Astrocyte (in vitro differentiated cells and primary cell): Measurements from ENCODE around the gene UGT1A4. TPM values are rescaled to one million over a fixed set of nuclear protein-coding genes. Genes with fewer than 3 reads are reported as not detected.

Experiments
- DNase-seq: peaks from one replicate; pipeline ENCODE4 v3.0.0-alpha.2; 2010; ENCODE audit warnings: low read depth
- FAIRE-seq: peaks from 2 replicates; lab custom pipeline; 2011; peaks lifted over from hg19 to GRCh38; lab: Jason Lieb, UNC
- H2AFZ ChIP-seq: 2 replicates; pipeline ENCODE4 v1.6.0; 2012; ENCODE audit warnings: low read depth, low read length, inconsistent platforms
- H3K27ac ChIP-seq: 2 replicates; pipeline ENCODE4 v1.5.1; 2011; ENCODE audit warnings: low read depth, low read length, inconsistent platforms
- H3K27me3 ChIP-seq: 2 replicates; pipeline ENCODE4 v1.6.0; 2011; ENCODE audit warnings: low read length, inconsistent platforms; ENCODE audit not compliant: insufficient read depth
- H3K36me3 ChIP-seq: 2 replicates; pipeline ENCODE4 v1.5.1; 2011; ENCODE audit warnings: low read length, inconsistent platforms; ENCODE audit not compliant: insufficient read depth
- H3K4me1 ChIP-seq: 2 replicates; pipeline ENCODE4 v1.5.1; 2011; ENCODE audit warnings: low read length, inconsistent platforms; ENCODE audit not compliant: insufficient read depth
- H3K4me2 ChIP-seq: 2 replicates; pipeline ENCODE4 v1.6.0; 2012; ENCODE audit warnings: low read length, inconsistent platforms
- H3K4me3 ChIP-seq: 2 replicates; pipeline ENCODE4 v1.5.1; 2011; ENCODE audit warnings: low read depth, mild to moderate bottlenecking, low read length, inconsistent platforms; ENCODE audit not compliant: insufficient read depth
- H3K79me2 ChIP-seq: 2 replicates; pipeline ENCODE4 v1.6.0; 2012; ENCODE audit warnings: mild to moderate bottlenecking, low read length, inconsistent platforms; ENCODE audit not compliant: insufficient read depth
- H3K9ac ChIP-seq: 2 replicates; pipeline ENCODE4 v1.6.0; 2012; ENCODE audit warnings: mild to moderate bottlenecking, low read length, inconsistent platforms
- H3K9me3 ChIP-seq: 2 replicates; pipeline ENCODE4 v1.5.1; 2012; ENCODE audit warnings: low read depth, mild to moderate bottlenecking, low read length, inconsistent platforms; ENCODE audit not compliant: insufficient read depth
- H4K20me1 ChIP-seq: 2 replicates; pipeline ENCODE4 v1.6.0; 2012; ENCODE audit warnings: low read length, inconsistent platforms; ENCODE audit not compliant: insufficient read depth
- H3K27ac Mint-ChIP-seq: one replicate; pipeline ENCODE4 v1.8.0; 2021; ENCODE audit warnings: mild to moderate bottlenecking, mixed read lengths; ENCODE audit not compliant: unreplicated experiment
- H3K27me3 Mint-ChIP-seq: one replicate; pipeline ENCODE4 v1.8.0; 2021; ENCODE audit warnings: low read depth, mixed read lengths; ENCODE audit not compliant: unreplicated experiment
- H3K36me3 Mint-ChIP-seq: one replicate; pipeline ENCODE4 v1.8.0; 2021; ENCODE audit warnings: low read depth, mixed read lengths; ENCODE audit not compliant: unreplicated experiment
- H3K4me1 Mint-ChIP-seq: one replicate; pipeline ENCODE4 v1.8.0; 2021; ENCODE audit warnings: low read depth, mixed read lengths; ENCODE audit not compliant: unreplicated experiment
- H3K4me3 Mint-ChIP-seq: one replicate; pipeline ENCODE4 v1.8.0; 2021; ENCODE audit warnings: mild to moderate bottlenecking, moderate library complexity, mixed read lengths; ENCODE audit not compliant: unreplicated experiment
- H3K9me3 Mint-ChIP-seq: one replicate; pipeline ENCODE4 v1.8.0; 2021; ENCODE audit warnings: mild to moderate bottlenecking, mixed read lengths; ENCODE audit not compliant: unreplicated experiment
- CTCF ChIP-seq: IDR thresholded peaks from 2 replicates; pipeline ENCODE4 v1.5.1; 2011; ENCODE audit warnings: low read depth, mild to moderate bottlenecking, inconsistent platforms, low read length, moderate library complexity; ENCODE audit not compliant: insufficient read depth
- EZH2 ChIP-seq: IDR thresholded peaks from 2 replicates; pipeline ENCODE4 v1.6.1; 2012; ENCODE audit warnings: mild to moderate bottlenecking, low read length, inconsistent platforms; ENCODE audit not compliant: insufficient read depth
- total RNA-seq: library from RNA; stranded (reverse); gene quantifications from 2 replicates; pipeline ENCODE4 v1.2.1, GENCODE V29; 2021

UGT1A4 gene
- total RNA-seq, 1 donor from 2014 or later: not detected

- no peaks in the 10 kb centered on the region for H3K36me3 ChIP-seq
- DNase-seq (no peak), FAIRE-seq (no peak)
- H3K79me2 ChIP-seq: no peaks in the 10 kb centered on the region
- Mint-ChIP-seq H3K36me3 (no peaks in the 10 kb centered on the region), H3K9me3 (peaks cover 6% of the 10 kb centered on the region), H3K27ac (no peak overlapping the region), H3K4me3 (no peak overlapping the region), H3K4me1 (no peaks in the 10 kb centered on the region), H3K27me3 (peaks cover 5% of the 10 kb centered on the region)
- H3K27me3 ChIP-seq: peaks cover 2% of the 10 kb centered on the region
- H3K4me3 ChIP-seq: no peak overlapping the region
- no peaks in the 10 kb centered on the region for H3K9me3 ChIP-seq
- no peaks in the 10 kb centered on the region for H4K20me1 ChIP-seq
- TF ChIP-seq CTCF: no peak
- no peak for TF ChIP-seq EZH2
- no peak overlapping the region for H2AFZ ChIP-seq
- H3K27ac ChIP-seq: no peak overlapping the region
- H3K4me2 ChIP-seq: no peak overlapping the region
- H3K9ac ChIP-seq: no peak overlapping the region
- no peaks in the 10 kb centered on the region for H3K4me1 ChIP-seq
Observed at GRCh38 chr2:233690444-233690843, 28.1 kb upstream of the UGT1A4 start.

- Histone ChIP-seq H3K4me2 (no peak overlapping the region), H3K4me3 (no peak overlapping the region), H3K9me3 (no peaks in the 10 kb centered on the region), H3K27me3 (peaks cover 2% of the 10 kb centered on the region), H3K79me2 (no peaks in the 10 kb centered on the region), H3K4me1 (no peaks in the 10 kb centered on the region), H3K27ac (no peak overlapping the region), H3K36me3 (no peaks in the 10 kb centered on the region), H4K20me1 (no peaks in the 10 kb centered on the region), H2AFZ (no peak overlapping the region), H3K9ac (no peak overlapping the region)
- H3K27me3 Mint-ChIP-seq: peaks cover 5% of the 10 kb centered on the region
- FAIRE-seq (no peak), DNase-seq (no peak)
- no peak overlapping the region for H3K4me3 Mint-ChIP-seq
- no peaks in the 10 kb centered on the region for H3K36me3 Mint-ChIP-seq
- peaks cover 6% of the 10 kb centered on the region for H3K9me3 Mint-ChIP-seq
- TF ChIP-seq EZH2: no peak
- no peak for TF ChIP-seq CTCF
- H3K27ac Mint-ChIP-seq: no peak overlapping the region
- no peaks in the 10 kb centered on the region for H3K4me1 Mint-ChIP-seq
Observed at GRCh38 chr2:233691443-233692433, 26.8 kb upstream of the UGT1A4 start.

- Histone ChIP-seq H3K36me3 (no peaks in the 10 kb centered on the region), H3K9me3 (no peaks in the 10 kb centered on the region), H3K27ac (no peak within 1 kb of the TSS), H2AFZ (no peak within 1 kb of the TSS), H3K9ac (no peak within 1 kb of the TSS), H4K20me1 (no peaks in the 10 kb centered on the region), H3K79me2 (no peaks in the 10 kb centered on the region), H3K4me2 (no peak within 1 kb of the TSS), H3K4me3 (no peak within 1 kb of the TSS), H3K4me1 (no peaks in the 10 kb centered on the region), H3K27me3 (peaks cover 2% of the 10 kb centered on the region)
- H3K36me3 Mint-ChIP-seq: no peaks in the 10 kb centered on the region
- H3K9me3 Mint-ChIP-seq: peaks cover 8% of the 10 kb centered on the region
- TF ChIP-seq CTCF (no peak), EZH2 (no peak)
- peaks cover 5% of the 10 kb centered on the region for H3K27me3 Mint-ChIP-seq
- no peak for FAIRE-seq
- DNase-seq: no peak
- H3K27ac Mint-ChIP-seq: no peak within 1 kb of the TSS
- H3K4me3 Mint-ChIP-seq: no peak within 1 kb of the TSS
- H3K4me1 Mint-ChIP-seq: no peaks in the 10 kb centered on the region
Observed at GRCh38 chr2:233692648-233693047, 25.9 kb upstream of the UGT1A4 start, which contains the start of gene UGT1A6. Gene UGT1A6, plus strand, starts transcription at chr2:233692890. Its CDS starts 115 bp downstream, at chr2:233693005.
